ENCODE results near the gene CLINT1. TPM values are rescaled to one million over a fixed set of nuclear protein-coding genes. Genes with fewer than 3 reads are reported as not detected.

Gene CLINT1
- total RNA-seq, 1 experiment from 2014 or later, result 103 TPM

Small RNA genes lying within 50 kb of the gene (small RNA-seq; reads per million reads assigned to genes)
- gene AC026407.1, result 0 reads per million in 2 experiments
- gene RNU6-260P, result 0 reads per million in 2 experiments

Other genes with a start within 250 kb of the CLINT1 start
- gene SOX30, start 206.7 kb downstream of the CLINT1 start, total RNA-seq (2014; rRNA removed; shearing (Covaris generic)), result not detected in 2 replicates
- gene C5orf52, start 187.6 kb downstream of the CLINT1 start, total RNA-seq (2014; rRNA removed; shearing (Covaris generic)), result not detected in 2 replicates
- gene THG1L, start 127.7 kb downstream of the CLINT1 start, total RNA-seq (2014; rRNA removed; shearing (Covaris generic)), result 39.0 and 43.4 TPM in 2 replicates
- 4.9 and 6.2 TPM in 2 replicates for gene LSM11, start 115.4 kb downstream of the CLINT1 start, total RNA-seq (2014; rRNA removed; shearing (Covaris generic))

Measured in NCI-H460 (cell line).